ENCODE data around the gene NKX6-2. TPM values are rescaled to one million over a fixed set of nuclear protein-coding genes. Genes with fewer than 3 reads are reported as not detected.

The NKX6-2 gene
- total and polyA plus RNA-seq, 2 experiments from 2014 or later: 2.6 TPM; not detected in 1

- no peak overlapping the region for H2AFZ ChIP-seq
- no peak overlapping the region for H3K27ac ChIP-seq
- H3F3A ChIP-seq (ENCODE audit: insufficient read depth): no peaks in the 10 kb centered on the region
- no peak overlapping the region for H3K4me3 ChIP-seq
- H3K4me1 ChIP-seq (ENCODE audit: insufficient read depth): no peaks in the 10 kb centered on the region
- no peaks in the 10 kb centered on the region for H3K9me2 ChIP-seq (ENCODE audit: insufficient read depth)
- H4K20me1 ChIP-seq (ENCODE audit: insufficient read depth): no peaks in the 10 kb centered on the region
- H3K9ac ChIP-seq: no peak overlapping the region
- H3K27me3 ChIP-seq (replicated peaks; ENCODE audit: insufficient read depth): no peaks in the 10 kb centered on the region
- no peak overlapping the region for H3K4me2 ChIP-seq (ENCODE audit: unreplicated experiment)
- TF ChIP-seq EZH2phosphoT487 (IDR thresholded peaks at IDR 0.05; ENCODE audit: insufficient read depth, low read depth) (no peak), EZH2 (IDR thresholded peaks at IDR 0.05; ENCODE audit: insufficient read depth, poor library complexity, severe bottlenecking) (no peak)
- no peaks in the 10 kb centered on the region for H3K9me3 ChIP-seq (ENCODE audit: low read depth)
- no peak for DNase-seq
- no peaks in the 10 kb centered on the region for H3K79me2 ChIP-seq (ENCODE audit: insufficient read depth)
- 81 to 83% methylated on average over 11 of the region's 11 CpGs for WGBS, 2 experiments (ENCODE audit: low coverage in 1 of 2, low lambda C conversion rate in 2 of 2, missing lambda C conversion rate in 2 of 2)
- in situ Hi-C loops (cut with MboI): no loop called here
- no peaks in the 10 kb centered on the region for H3K36me3 ChIP-seq (ENCODE audit: low read depth)
Measured at GRCh38 chr10:132764108-132764507, 21.8 kb downstream of the NKX6-2 start.

GRCh38 chr10:132763545-132763944 is 22.4 kb downstream of the NKX6-2 start:
- Histone ChIP-seq H4K20me1 (ENCODE audit: insufficient read depth) (no peaks in the 10 kb centered on the region), H3K4me2 (ENCODE audit: unreplicated experiment) (no peak overlapping the region), H3K9me3 (ENCODE audit: low read depth) (no peaks in the 10 kb centered on the region), H3K36me3 (ENCODE audit: low read depth) (no peaks in the 10 kb centered on the region), H2AFZ (no peak overlapping the region), H3F3A (ENCODE audit: insufficient read depth) (no peaks in the 10 kb centered on the region), H3K9ac (no peak overlapping the region), H3K79me2 (ENCODE audit: insufficient read depth) (no peaks in the 10 kb centered on the region), H3K27ac (no peak overlapping the region), H3K9me2 (ENCODE audit: insufficient read depth) (no peaks in the 10 kb centered on the region), H3K4me1 (ENCODE audit: insufficient read depth) (no peaks in the 10 kb centered on the region), H3K27me3 (replicated peaks; ENCODE audit: insufficient read depth) (no peaks in the 10 kb centered on the region), H3K4me3 (no peak overlapping the region)
- in situ Hi-C loops (cut with MboI): no loop called here
- no peak for DNase-seq
- TF ChIP-seq EZH2phosphoT487 (IDR thresholded peaks at IDR 0.05; ENCODE audit: insufficient read depth, low read depth): no peak
- no peak for TF ChIP-seq EZH2 (IDR thresholded peaks at IDR 0.05; ENCODE audit: insufficient read depth, poor library complexity, severe bottlenecking)
- WGBS, 2 experiments (ENCODE audit: low coverage in 1 of 2, low lambda C conversion rate in 2 of 2, missing lambda C conversion rate in 2 of 2): 91 to 96% methylated on average over 5 of the region's 5 CpGs

- no peaks in the 10 kb centered on the region for H3K9me3 ChIP-seq (ENCODE audit: low read depth)
- H3F3A ChIP-seq (ENCODE audit: insufficient read depth): no peaks in the 10 kb centered on the region
- H4K20me1 ChIP-seq (ENCODE audit: insufficient read depth): no peaks in the 10 kb centered on the region
- no peaks in the 10 kb centered on the region for H3K9me2 ChIP-seq (ENCODE audit: insufficient read depth)
- H3K4me2 ChIP-seq (ENCODE audit: unreplicated experiment): no peak overlapping the region
- no peak overlapping the region for H3K4me3 ChIP-seq
- no peaks in the 10 kb centered on the region for H3K36me3 ChIP-seq (ENCODE audit: low read depth)
- H2AFZ ChIP-seq: no peak overlapping the region
- no peak overlapping the region for H3K27ac ChIP-seq
- no peak overlapping the region for H3K9ac ChIP-seq
- 87 to 94% methylated on average over 6 of the region's 6 CpGs for WGBS, 2 experiments (ENCODE audit: low coverage in 1 of 2, low lambda C conversion rate in 2 of 2, missing lambda C conversion rate in 2 of 2)
- H3K27me3 ChIP-seq (replicated peaks; ENCODE audit: insufficient read depth): no peaks in the 10 kb centered on the region
- in situ Hi-C loops (cut with MboI): no loop called here
- DNase-seq: no peak
- H3K4me1 ChIP-seq (ENCODE audit: insufficient read depth): no peaks in the 10 kb centered on the region
- H3K79me2 ChIP-seq (ENCODE audit: insufficient read depth): no peaks in the 10 kb centered on the region
- TF ChIP-seq EZH2phosphoT487 (IDR thresholded peaks at IDR 0.05; ENCODE audit: insufficient read depth, low read depth): no peak
- TF ChIP-seq EZH2 (IDR thresholded peaks at IDR 0.05; ENCODE audit: insufficient read depth, poor library complexity, severe bottlenecking): no peak
Measured at GRCh38 chr10:132762267-132762666, 23.7 kb downstream of the NKX6-2 start.

- H3K9me2 ChIP-seq (ENCODE audit: insufficient read depth): no peaks in the 10 kb centered on the region
- H3K9me3 ChIP-seq (ENCODE audit: low read depth): no peaks in the 10 kb centered on the region
- H3K9ac ChIP-seq: no peak overlapping the region
- no peaks in the 10 kb centered on the region for H3K27me3 ChIP-seq (replicated peaks; ENCODE audit: insufficient read depth)
- H3F3A ChIP-seq (ENCODE audit: insufficient read depth): no peaks in the 10 kb centered on the region
- no peaks in the 10 kb centered on the region for H3K36me3 ChIP-seq (ENCODE audit: low read depth)
- 99% methylated on average over 8 to 11 of the region's 11 CpGs for WGBS, 2 experiments (ENCODE audit: low coverage in 1 of 2, low lambda C conversion rate in 2 of 2, missing lambda C conversion rate in 2 of 2)
- DNase-seq: no peak
- in situ Hi-C loops (cut with MboI): no loop called here
- no peak overlapping the region for H3K4me3 ChIP-seq
- no peaks in the 10 kb centered on the region for H3K4me1 ChIP-seq (ENCODE audit: insufficient read depth)
- H4K20me1 ChIP-seq (ENCODE audit: insufficient read depth): no peaks in the 10 kb centered on the region
- TF ChIP-seq EZH2 (IDR thresholded peaks at IDR 0.05; ENCODE audit: insufficient read depth, poor library complexity, severe bottlenecking): no peak
- TF ChIP-seq EZH2phosphoT487 (IDR thresholded peaks at IDR 0.05; ENCODE audit: insufficient read depth, low read depth): no peak
- no peak overlapping the region for H3K4me2 ChIP-seq (ENCODE audit: unreplicated experiment)
- no peak overlapping the region for H2AFZ ChIP-seq
- no peak overlapping the region for H3K27ac ChIP-seq
- no peaks in the 10 kb centered on the region for H3K79me2 ChIP-seq (ENCODE audit: insufficient read depth)
Measured at GRCh38 chr10:132761395-132762060, 24.4 kb downstream of the NKX6-2 start.

All from GM23248 (cell line).